GM12878 (cell line): ENCODE measurements around the gene SEPTIN7. TPM values are rescaled to one million over a fixed set of nuclear protein-coding genes. Genes with fewer than 3 reads are reported as not detected.

Source experiments
- ATAC-seq: fragments of 200-7000 bp; cut with Tn5 transposase; 3 replicates; pipeline ENCODE4 v1.9.1; 2020; ENCODE audit warnings: mild to moderate bottlenecking, moderate library complexity
- BruUV-seq: library from RNA; stranded (reverse); fragments of 400-500 nt; replicated peaks from 2 replicates; lab custom pipeline; 2021; lab: Mats Ljungman, UMichigan
- CTCF ChIA-PET: fragments of 300-600 bp; sonication (Branson Sonifier 250); formaldehyde crosslinking; extraction: SDS; loops from one replicate; lab custom pipeline; 2021; ENCODE audit warnings: inconsistent platforms; lab: Yijun Ruan, JAX
- POLR2A ChIA-PET: fragments of 350-600 bp; formaldehyde crosslinking; extraction: SDS; loops from one replicate; lab custom pipeline; 2021; ENCODE audit warnings: inconsistent platforms; lab: Charles Lee
- RAD21 ChIA-PET: fragments of 300-600 bp; sonication (Branson Sonifier 250); formaldehyde crosslinking; loops from one replicate; lab custom pipeline; 2023; ENCODE audit warnings: antibody characterized with exemption; ENCODE audit not compliant: unreplicated experiment; lab: Charles Lee
- SMC1A ChIA-PET: fragments of 300-600 bp; sonication (Branson Sonifier 250); formaldehyde crosslinking; loops from one replicate; lab custom pipeline; 2023; ENCODE audit not compliant: unreplicated experiment, uncharacterized antibody; lab: Charles Lee
- DNase-seq: peaks from one replicate; pipeline ENCODE4 v3.0.0-alpha.2; 2011; ENCODE audit warnings: low read depth, low spot score
- FAIRE-seq: peaks from 3 replicates; lab custom pipeline; 2011; peaks lifted over from hg19 to GRCh38; lab: Jason Lieb, UNC
- H2AFZ ChIP-seq: 2 replicates; pipeline ENCODE4 v1.6.0; 2011; ENCODE audit warnings: low read depth, low read length, control low read depth; ENCODE audit not compliant: control insufficient read depth
- H3K27ac ChIP-seq: 2 replicates; pipeline ENCODE4 v1.5.1; 2011; ENCODE audit warnings: control low read depth; ENCODE audit not compliant: control insufficient read depth, insufficient read depth
- H3K27me3 ChIP-seq, 2 experiments: replicated peaks in 1 of 2; 2 replicates each; pipeline versions ENCODE4 v1.6.0 to v1.6.1; 2011; ENCODE audit warnings: low read length in 1 of 2; ENCODE audit not compliant: control insufficient read depth in 2 of 2, insufficient read depth in 2 of 2
- H3K36me3 ChIP-seq, 2 experiments: 2 replicates each; pipeline ENCODE4 v1.5.1; 2011; ENCODE audit warnings: low read length in 1 of 2; ENCODE audit not compliant: control insufficient read depth in 2 of 2, insufficient read depth in 2 of 2
- H3K4me1 ChIP-seq: 2 replicates; pipeline ENCODE4 v1.6.1; 2011; ENCODE audit warnings: mild to moderate bottlenecking, low read length, moderate library complexity, mixed read lengths; ENCODE audit not compliant: control insufficient read depth, insufficient read depth
- H3K4me2 ChIP-seq: 2 replicates; pipeline ENCODE4 v1.6.0; 2011; ENCODE audit warnings: control low read depth; ENCODE audit not compliant: control insufficient read depth, insufficient read depth
- H3K4me3 ChIP-seq: fragments of 200-600 bp; sonication (generic); 2 replicates; pipeline ENCODE4 v1.5.1; 2016
- H3K79me2 ChIP-seq: 2 replicates; pipeline ENCODE4 v1.6.0; 2011; ENCODE audit warnings: low read length; ENCODE audit not compliant: control insufficient read depth, insufficient read depth
- H3K9ac ChIP-seq: 2 replicates; pipeline ENCODE4 v1.8.0; 2011; ENCODE audit warnings: low read length, control low read depth, mixed read lengths; ENCODE audit not compliant: control insufficient read depth, insufficient read depth
- H3K9me3 ChIP-seq: replicated peaks from 3 replicates; pipeline ENCODE4 v1.5.1; 2011; ENCODE audit warnings: mild to moderate bottlenecking, low read length; ENCODE audit not compliant: control insufficient read depth, insufficient read depth
- H4K20me1 ChIP-seq: 2 replicates; pipeline ENCODE4 v1.6.0; 2011; ENCODE audit not compliant: control insufficient read depth, insufficient read depth
- BRCA1 ChIP-seq: IDR thresholded peaks from 2 replicates; pipeline ENCODE4 v1.6.1; 2011; ENCODE audit warnings: low read depth, low read length, improper control_type of control experiment
- EGR1 ChIP-seq, 2 experiments: IDR thresholded peaks; 1 replicate in 1 of 2; 2 replicates in 1 of 2; pipeline ENCODE4 v1.6.1; 2011 to 2012; ENCODE audit warnings: low read depth in 2 of 2, low read length in 2 of 2, borderline replicate concordance in 1 of 2, mild to moderate bottlenecking in 1 of 2, moderate library complexity in 1 of 2
- EP300 ChIP-seq, 2 experiments: fragments of 150-350 bp in 1 of 2; IDR thresholded peaks; 2 replicates each; pipeline ENCODE4 v1.6.1; 2011 to 2012; ENCODE audit warnings: low read depth in 2 of 2, low read length in 2 of 2, borderline replicate concordance in 1 of 2, improper control_type of control experiment in 1 of 2, inconsistent platforms in 1 of 2; ENCODE audit not compliant: control insufficient read depth in 1 of 2
- FOXK2 ChIP-seq: fragments of 450-650 bp; IDR thresholded peaks from 2 replicates; pipeline ENCODE4 v1.6.1; 2017; ENCODE audit warnings: mild to moderate bottlenecking, moderate library complexity
- HDAC6 ChIP-seq: fragments of 200-600 bp; sonication (generic); IDR thresholded peaks from one replicate; pipeline ENCODE4 v1.8.0; 2017; ENCODE audit warnings: antibody characterized with exemption; ENCODE audit not compliant: unreplicated experiment
- IKZF2 ChIP-seq, 2 experiments: fragments of 450-650 bp; IDR thresholded peaks; 2 replicates each; pipeline ENCODE4 v1.6.1; 2017; ENCODE audit warnings: mild to moderate bottlenecking in 2 of 2, moderate library complexity in 2 of 2
- NBN ChIP-seq: fragments of 450-650 bp; IDR thresholded peaks from 2 replicates; pipeline ENCODE4 v1.6.1; 2016
- SREBF1 ChIP-seq: IDR thresholded peaks from 2 replicates; pipeline ENCODE4 v1.6.1; 2012; ENCODE audit warnings: mild to moderate bottlenecking, low read length
- SREBF2 ChIP-seq: IDR thresholded peaks from 2 replicates; pipeline ENCODE4 v1.6.1; 2012; ENCODE audit warnings: mild to moderate bottlenecking, low read length
- SRF ChIP-seq, 2 experiments: IDR thresholded peaks; 2 replicates each; pipeline ENCODE4 v1.6.1; 2011; ENCODE audit warnings: low read depth in 2 of 2, low read length in 2 of 2, mild to moderate bottlenecking in 1 of 2, moderate library complexity in 1 of 2
- ZSCAN29 ChIP-seq: fragments of 450-650 bp; IDR thresholded peaks from 2 replicates; pipeline ENCODE4 v1.6.1; 2017; ENCODE audit warnings: mild to moderate bottlenecking, moderate library complexity
- WGBS: methylation state at CpG from one replicate; pipeline ENCODE4 v1.1.6; 2016; ENCODE audit warnings: low lambda C conversion rate; ENCODE audit not compliant: insufficient replicate concordance, insufficient coverage; ENCODE audit errors: missing lambda C conversion rate; 5-methylcytosine and 5-hydroxymethylcytosine counted together
- in situ Hi-C: fragments of 300-500 bp; cut with MboI; formaldehyde crosslinking; loops from 9 replicates; pipeline ENCODE4 v1.14.3; 2018; ENCODE audit warnings: mixed read lengths
- intact Hi-C: fragments of 100-400 bp; cut with micrococcal nuclease; formaldehyde crosslinking; loops from one replicate; pipeline ENCODE4 v1.14.2; 2022; ENCODE audit not compliant: unreplicated experiment
- polyA plus RNA-seq, 11 experiments: library from polyadenylated mRNA; depleted of rRNA in 4 of 11; unstranded in 6 of 11; stranded (reverse) in 5 of 11; fragments of >200 nt; fragmentation: Nextera tagmentation in 4 of 11; fragmentation: Illumina TruSeq in 1 of 11; extraction: Ambion mirVana in 4 of 11; extraction: Trizol in 1 of 11; gene quantifications; 1 replicate in 1 of 11; 2 replicates in 10 of 11; pipeline versions ENCODE4 v1.2.1 to v1.2.3, GENCODE V29; 2011 to 2016; ENCODE audit warnings: inconsistent platforms in 2 of 11, missing spikeins in 2 of 11, low read depth in 1 of 11
- total RNA-seq, 4 experiments: library from RNA; depleted of rRNA in 3 of 4; stranded (reverse); fragments of >200 nt in 3 of 4; fragmentation: Illumina TruSeq in 1 of 4; extraction: Trizol in 1 of 4; gene quantifications; 2 replicates each; pipeline versions ENCODE4 v1.2.1 to v1.2.3, GENCODE V29; 2013 to 2021
- TF ChIP-seq, protein P1 (sequence below): fragments of 150-350 bp; IDR thresholded peaks from 2 replicates; pipeline ENCODE4 v1.6.1; 2014; ENCODE audit warnings: mild to moderate bottlenecking, low read depth, low read length
- TF ChIP-seq, protein P2 (sequence below): fragments of 450-650 bp; IDR thresholded peaks from 2 replicates; pipeline ENCODE4 v1.6.1; 2014; ENCODE audit warnings: mild to moderate bottlenecking

Gene SEPTIN7
- total and polyA plus RNA-seq, 10 of the 15 experiments (the other 5 are each of a cell fraction or from before 2014, with no cell fraction given): 176 to 787 (median 437) TPM

DNA sequence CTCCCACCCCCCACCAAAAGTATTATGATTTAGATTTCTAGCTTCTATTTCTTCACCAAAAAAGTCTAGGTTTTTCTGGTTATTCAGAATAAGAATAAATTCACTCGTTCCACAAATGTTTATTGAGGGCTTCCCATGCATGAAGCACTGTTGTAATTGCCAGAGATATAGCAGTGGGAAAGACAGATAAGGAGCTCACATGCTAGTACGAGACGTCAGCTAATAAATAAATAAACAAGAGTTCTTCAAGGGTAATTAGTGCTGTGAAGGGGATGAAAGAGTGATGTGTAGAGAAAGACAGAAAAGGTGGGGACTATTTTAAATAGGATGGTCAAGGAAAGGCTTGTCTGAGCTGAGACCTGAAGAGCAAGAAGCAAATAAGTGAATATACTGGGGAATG lies 38.1 kb upstream of the SEPTIN7 start:
- intact Hi-C loops (no loop called here), in situ Hi-C loops (no loop called here)
- ChIA-PET SMC1A (interaction anchor here (0.8 kb wide), 1 partner anchor 15 kb away, joined by 3 read pairs; no protein-coding TSS in a partner anchor), CTCF (interaction anchor here (1.5 kb wide), 1 partner anchor 24 kb away, joined by 4 read pairs; no protein-coding TSS in a partner anchor), RAD21 (interaction anchor here (1.2 kb wide), 1 partner anchor 33 kb away, joined by 3 read pairs; no protein-coding TSS in a partner anchor), POLR2A (interaction anchor here (0.7 kb wide), 1 partner anchor 30 kb away, joined by 12 read pairs; no protein-coding TSS in a partner anchor)
- Histone ChIP-seq H3K9ac (no peak overlapping the region), H2AFZ (no peak overlapping the region), H3K36me3 (no peaks in the 10 kb centered on the region), H3K4me1 (no peaks in the 10 kb centered on the region), H3K9me3 (no peaks in the 10 kb centered on the region), H3K4me3 (no peak overlapping the region), H3K79me2 (no peaks in the 10 kb centered on the region), H3K27me3 (no peaks in the 10 kb centered on the region), H4K20me1 (no peaks in the 10 kb centered on the region), H3K27ac (no peak overlapping the region), H3K4me2 (no peak overlapping the region)
- ATAC-seq: no peak
- no peak for DNase-seq
- no peak for FAIRE-seq
- TF ChIP-seq SREBF2 (no peak), SRF (IDR thresholded peaks at IDR 0.05; ENCODE audit: low read depth in 2 of 2, low read length in 2 of 2) (no peak), SREBF1 (no peak), EGR1 (IDR thresholded peaks at IDR 0.05; ENCODE audit: borderline replicate concordance in 1 of 2, low read depth in 2 of 2, low read length in 2 of 2) (no peak), HDAC6 (no peak), EP300 (IDR thresholded peaks at IDR 0.05; ENCODE audit: borderline replicate concordance in 1 of 2, control insufficient read depth in 1 of 2, low read depth in 2 of 2, low read length in 2 of 2) (no peak), IKZF2 (IDR thresholded peaks at IDR 0.05) (no peak), FOXK2 (no peak), NBN (no peak), BRCA1 (no peak), ZSCAN29 (no peak)
- TF ChIP-seq, protein P1, sequence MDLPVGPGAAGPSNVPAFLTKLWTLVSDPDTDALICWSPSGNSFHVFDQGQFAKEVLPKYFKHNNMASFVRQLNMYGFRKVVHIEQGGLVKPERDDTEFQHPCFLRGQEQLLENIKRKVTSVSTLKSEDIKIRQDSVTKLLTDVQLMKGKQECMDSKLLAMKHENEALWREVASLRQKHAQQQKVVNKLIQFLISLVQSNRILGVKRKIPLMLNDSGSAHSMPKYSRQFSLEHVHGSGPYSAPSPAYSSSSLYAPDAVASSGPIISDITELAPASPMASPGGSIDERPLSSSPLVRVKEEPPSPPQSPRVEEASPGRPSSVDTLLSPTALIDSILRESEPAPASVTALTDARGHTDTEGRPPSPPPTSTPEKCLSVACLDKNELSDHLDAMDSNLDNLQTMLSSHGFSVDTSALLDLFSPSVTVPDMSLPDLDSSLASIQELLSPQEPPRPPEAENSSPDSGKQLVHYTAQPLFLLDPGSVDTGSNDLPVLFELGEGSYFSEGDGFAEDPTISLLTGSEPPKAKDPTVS: no peak
- TF ChIP-seq, protein P2, sequence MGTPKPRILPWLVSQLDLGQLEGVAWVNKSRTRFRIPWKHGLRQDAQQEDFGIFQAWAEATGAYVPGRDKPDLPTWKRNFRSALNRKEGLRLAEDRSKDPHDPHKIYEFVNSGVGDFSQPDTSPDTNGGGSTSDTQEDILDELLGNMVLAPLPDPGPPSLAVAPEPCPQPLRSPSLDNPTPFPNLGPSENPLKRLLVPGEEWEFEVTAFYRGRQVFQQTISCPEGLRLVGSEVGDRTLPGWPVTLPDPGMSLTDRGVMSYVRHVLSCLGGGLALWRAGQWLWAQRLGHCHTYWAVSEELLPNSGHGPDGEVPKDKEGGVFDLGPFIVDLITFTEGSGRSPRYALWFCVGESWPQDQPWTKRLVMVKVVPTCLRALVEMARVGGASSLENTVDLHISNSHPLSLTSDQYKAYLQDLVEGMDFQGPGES: no peak
- WGBS: 64% methylated on average over 3 of the region's 3 CpGs
- no TSS peak for BruUV-seq
